Adipocyte (in vitro differentiated cells): Measurements from ENCODE around the gene KANK2.

Experiments
- DNase-seq: peaks from one replicate; pipeline ENCODE4 v3.0.0-alpha.2; 2015; ENCODE audit warnings: low read depth
- H3K27me3 ChIP-seq: replicated peaks from 2 replicates; pipeline ENCODE4 v1.7.0; 2013; ENCODE audit warnings: mild to moderate bottlenecking, low read length, moderate library complexity; ENCODE audit not compliant: control insufficient read depth, insufficient read depth
- H3K36me3 ChIP-seq: 2 replicates; pipeline ENCODE4 v1.7.0; 2013; ENCODE audit warnings: low read length, mild to moderate bottlenecking, moderate library complexity; ENCODE audit not compliant: control insufficient read depth, insufficient read depth, severe bottlenecking
- H3K4me1 ChIP-seq: 2 replicates; pipeline ENCODE4 v1.7.0; 2013; ENCODE audit warnings: mild to moderate bottlenecking, low read length, moderate library complexity; ENCODE audit not compliant: control insufficient read depth, insufficient read depth
- H3K4me3 ChIP-seq: 2 replicates; pipeline ENCODE4 v1.7.0; 2013; ENCODE audit warnings: mild to moderate bottlenecking, low read length, moderate library complexity
- H3K9ac ChIP-seq: 2 replicates; pipeline ENCODE4 v1.7.0; 2013; ENCODE audit warnings: mild to moderate bottlenecking, low read length, moderate library complexity
- H3K9me3 ChIP-seq: 2 replicates; pipeline ENCODE4 v1.7.0; 2013; ENCODE audit warnings: mild to moderate bottlenecking, low read length, moderate library complexity; ENCODE audit not compliant: control insufficient read depth

The KANK2 gene

GRCh38 chr19:11203194-11204075, 6.1 kb upstream of the KANK2 start:
- H3K27me3 ChIP-seq = no peaks in the 10 kb centered on the region
- peaks cover 32% of the 10 kb centered on the region for H3K4me1 ChIP-seq
- peak overlapping the region; percentile 84 for H3K9ac ChIP-seq
- H3K36me3 ChIP-seq = peaks cover 17% of the 10 kb centered on the region
- H3K4me3 ChIP-seq = peak overlapping the region; percentile 6
- no peaks in the 10 kb centered on the region for H3K9me3 ChIP-seq
- peak; percentile 81 for DNase-seq

DNA sequence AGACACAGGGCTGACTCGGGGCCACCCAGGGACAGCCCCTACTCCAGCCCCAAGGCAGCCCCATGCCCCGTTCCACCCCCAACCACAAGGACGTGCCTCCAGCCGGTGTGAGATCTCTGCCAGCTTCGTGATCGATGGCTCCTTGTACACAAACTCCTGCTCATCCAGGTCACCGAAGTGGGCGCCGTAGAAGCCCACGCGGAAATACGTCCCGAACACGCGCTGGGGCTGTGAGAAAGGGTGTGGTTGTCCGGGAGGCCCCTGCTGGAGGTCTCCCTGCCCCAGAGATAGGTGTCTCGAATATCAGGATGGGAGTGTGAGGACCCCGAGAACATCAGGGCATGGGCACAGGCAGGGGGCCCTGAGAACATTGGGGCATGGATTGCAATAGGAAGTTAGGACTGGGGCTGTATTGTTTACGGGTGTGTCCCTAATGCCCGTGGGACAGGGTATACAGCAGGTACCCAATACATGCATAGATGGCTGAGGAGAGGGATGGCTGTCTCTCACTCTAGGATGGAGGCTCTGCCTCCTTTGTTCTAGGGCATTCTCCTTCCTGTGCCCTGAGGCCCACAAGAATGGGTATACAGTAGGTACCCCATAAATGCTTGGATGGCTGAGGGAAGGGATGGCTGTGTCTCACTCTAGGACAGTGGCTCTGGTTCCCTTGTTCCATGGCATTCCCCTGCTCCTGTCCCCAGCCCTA, 5.3 kb upstream of the KANK2 start:
- H3K27me3 ChIP-seq = no peaks in the 10 kb centered on the region
- H3K4me1 ChIP-seq = peaks cover 38% of the 10 kb centered on the region
- H3K36me3 ChIP-seq = peaks cover 17% of the 10 kb centered on the region
- peak overlapping the region; percentile 6 for H3K4me3 ChIP-seq
- H3K9me3 ChIP-seq = no peaks in the 10 kb centered on the region
- no peak for DNase-seq
- H3K9ac ChIP-seq = peak overlapping the region; percentile 84

- peaks cover 17% of the 10 kb centered on the region for H3K36me3 ChIP-seq
- no peak overlapping the region for H3K4me3 ChIP-seq
- H3K9me3 ChIP-seq = no peaks in the 10 kb centered on the region
Observed at GRCh38 chr19:11201791-11202190, 4.4 kb upstream of the KANK2 start.

GRCh38 chr19:11200931-11201330, 3.6 kb upstream of the KANK2 start:
- Histone ChIP-seq H3K4me3 (no peak overlapping the region), H3K9ac (no peak overlapping the region), H3K36me3 (peaks cover 17% of the 10 kb centered on the region), H3K9me3 (no peaks in the 10 kb centered on the region), H3K4me1 (peaks cover 44% of the 10 kb centered on the region), H3K27me3 (no peaks in the 10 kb centered on the region)
- no peak for DNase-seq

More at GRCh38 chr19:11201791-11202190, 4.4 kb upstream of the KANK2 start:
- DNase-seq = no peak
- Histone ChIP-seq H3K4me1 (peaks cover 38% of the 10 kb centered on the region), H3K27me3 (no peaks in the 10 kb centered on the region), H3K9ac (no peak overlapping the region)

GRCh38 chr19:11200015-11200574, 2.8 kb upstream of the KANK2 start:
- Histone ChIP-seq H3K4me3 (no peak overlapping the region), H3K4me1 (peaks cover 48% of the 10 kb centered on the region), H3K9ac (no peak overlapping the region), H3K9me3 (no peaks in the 10 kb centered on the region), H3K27me3 (no peaks in the 10 kb centered on the region), H3K36me3 (peaks cover 22% of the 10 kb centered on the region)
- DNase-seq = no peak

- no peaks in the 10 kb centered on the region for H3K27me3 ChIP-seq
- H3K4me1 ChIP-seq = peaks cover 48% of the 10 kb centered on the region
- H3K36me3 ChIP-seq = peaks cover 22% of the 10 kb centered on the region
- no peak overlapping the region for H3K4me3 ChIP-seq
- no peaks in the 10 kb centered on the region for H3K9me3 ChIP-seq
- peak overlapping the region; percentile 71 for H3K9ac ChIP-seq
- DNase-seq = no peak
Observed at GRCh38 chr19:11199517-11199916, 2.2 kb upstream of the KANK2 start.

DNA sequence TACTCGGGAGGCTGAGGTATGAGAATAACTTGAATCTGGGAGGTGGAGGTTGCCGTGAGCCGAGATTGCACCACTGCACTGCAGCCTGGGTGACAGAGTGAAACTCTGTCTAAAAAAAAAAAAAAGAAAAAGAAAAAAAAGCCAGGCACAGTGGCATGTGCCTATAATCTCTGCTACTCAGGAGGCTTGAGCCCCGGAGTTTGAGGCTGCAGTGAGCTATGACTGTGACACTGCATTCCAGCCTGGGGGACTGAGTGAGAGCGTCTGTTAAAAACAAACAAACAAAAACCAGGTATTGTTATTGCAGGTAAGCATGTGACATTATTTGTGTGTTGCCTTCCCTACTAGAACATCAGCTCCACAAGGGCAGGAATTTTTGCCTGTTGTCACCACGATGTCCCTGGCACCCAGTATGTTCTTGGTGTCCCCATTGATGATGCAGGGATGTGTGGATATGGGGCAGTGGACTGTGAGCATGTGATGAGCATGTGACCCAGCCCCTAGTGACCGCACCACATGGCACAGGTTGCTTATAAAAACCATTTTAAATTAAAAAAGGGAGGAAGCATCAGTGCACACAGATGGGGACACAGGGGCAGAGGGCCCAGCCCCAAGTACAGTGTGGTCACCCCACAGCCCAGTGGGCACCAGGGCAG, 1.6 kb upstream of the KANK2 start:
- no peaks in the 10 kb centered on the region for H3K27me3 ChIP-seq
- peaks cover 24% of the 10 kb centered on the region for H3K36me3 ChIP-seq
- no peaks in the 10 kb centered on the region for H3K9me3 ChIP-seq
- H3K4me1 ChIP-seq = peaks cover 47% of the 10 kb centered on the region
- DNase-seq = no peak
- H3K9ac ChIP-seq = peak overlapping the region; percentile 71
- H3K4me3 ChIP-seq = no peak overlapping the region

- Histone ChIP-seq H3K36me3 (peaks cover 31% of the 10 kb centered on the region), H3K4me3 (peak overlapping the region; percentile 40)
Observed at GRCh38 chr19:11198175-11198534, 810 bp upstream of the KANK2 start.

GRCh38 chr19:11196406-11197287, 698 bp downstream of the KANK2 start:
- Histone ChIP-seq H3K4me1 (peaks cover 48% of the 10 kb centered on the region), H3K27me3 (no peaks in the 10 kb centered on the region), H3K9ac (peak overlapping the region; percentile 99), H3K36me3 (peaks cover 41% of the 10 kb centered on the region), H3K9me3 (no peaks in the 10 kb centered on the region), H3K4me3 (peak overlapping the region; percentile 97)
- peak; percentile 73 for DNase-seq

More at GRCh38 chr19:11198175-11198534, 810 bp upstream of the KANK2 start:
- no peak for DNase-seq
- peaks cover 42% of the 10 kb centered on the region for H3K4me1 ChIP-seq
- H3K9ac ChIP-seq = peak overlapping the region; percentile 71
- no peaks in the 10 kb centered on the region for H3K9me3 ChIP-seq
- no peaks in the 10 kb centered on the region for H3K27me3 ChIP-seq

DNA sequence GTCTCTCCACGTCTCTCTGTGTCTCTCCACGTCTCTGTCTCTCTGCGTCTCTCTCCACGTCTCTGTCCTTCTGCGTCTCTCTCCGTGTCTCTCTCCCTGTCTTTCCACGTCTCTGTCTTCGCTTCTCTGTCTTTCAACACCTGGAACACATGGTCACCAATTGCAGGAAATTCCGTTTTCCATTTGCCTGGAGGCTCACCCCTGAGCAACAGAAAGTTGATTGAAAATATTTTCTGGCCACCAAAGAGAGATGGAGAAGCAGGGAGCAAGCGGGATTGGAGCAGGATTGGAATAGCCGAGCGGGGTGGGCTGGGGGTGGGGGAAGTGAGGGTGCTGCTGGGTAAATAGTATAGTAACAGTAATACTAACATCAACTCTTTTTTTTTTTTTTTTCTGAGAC, 1.7 kb downstream of the KANK2 start:
- Histone ChIP-seq H3K4me3 (peak overlapping the region; percentile 97), H3K4me1 (peaks cover 54% of the 10 kb centered on the region), H3K9ac (peak overlapping the region; percentile 85), H3K36me3 (peaks cover 36% of the 10 kb centered on the region), H3K27me3 (no peaks in the 10 kb centered on the region), H3K9me3 (no peaks in the 10 kb centered on the region)
- DNase-seq = no peak
